Left lung (tissue), 10 donors: ENCODE data around the gene TCF19. TPM values are rescaled to one million over a fixed set of nuclear protein-coding genes. Genes with fewer than 3 reads are reported as not detected.
A peak's percentile ranks its signal among the peaks of the same experiment; 100 is the strongest.

Experiments used
- ATAC-seq: fragments of 200-7000 bp; cut with Tn5 transposase; one replicate; pipeline ENCODE4 v1.9.1; 2020; ENCODE audit warnings: moderate library complexity
- DNase-seq, 4 donors: peaks; one replicate each; pipeline ENCODE4 v3.0.0-alpha.2; 2013 to 2020
- H3K27ac ChIP-seq, 2 donors: fragments of 200-600 bp; sonication (generic) in 1 of 2; one replicate each; pipeline versions ENCODE4 v1.5.0 to v1.8.0; 2020 to 2021
- H3K27me3 ChIP-seq, 2 donors: fragments of 200-600 bp; sonication (generic) in 1 of 2; one replicate each; pipeline versions ENCODE4 v1.5.0 to v1.8.0; 2020 to 2021
- H3K36me3 ChIP-seq, 2 donors: fragments of 200-600 bp; sonication (generic) in 1 of 2; one replicate each; pipeline versions ENCODE4 v1.5.0 to v1.8.0; 2020 to 2021
- H3K4me1 ChIP-seq, 2 donors: fragments of 200-600 bp; one replicate each; pipeline ENCODE4 v1.8.0; 2021
- H3K4me3 ChIP-seq, 2 donors: fragments of 200-600 bp; sonication (generic) in 1 of 2; one replicate each; pipeline versions ENCODE4 v1.5.0 to v1.8.0; 2020 to 2021; ENCODE audit warnings: mild to moderate bottlenecking in 1 of 2
- H3K9me3 ChIP-seq, 2 donors: fragments of 200-600 bp; sonication (generic) in 1 of 2; one replicate each; pipeline versions ENCODE4 v1.5.0 to v1.8.0; 2020 to 2021
- intact Hi-C, 2 donors: fragments of 100-400 bp; cut with DNase I; formaldehyde crosslinking; loops; one replicate each; pipeline versions ENCODE4 v1.11.2 to v1.14.2; 2022
- polyA plus RNA-seq, 6 donors: library from polyadenylated mRNA; unstranded; fragments of 120-200 nt; gene quantifications; one replicate each; pipeline ENCODE4 v1.2.1, GENCODE V29; 2013; ENCODE audit not compliant: insufficient read length in 6 of 6
- total RNA-seq, 2 donors: library from RNA; stranded (reverse); fragmentation: NEBNext Ultra II Directional; extraction: Animal tissue kit (Norgen Biotek cat#: 25700); gene quantifications; one replicate each; pipeline ENCODE4 v1.2.1, GENCODE V29; 2021
- TF ChIP-seq, protein P1 (sequence below), 2 donors: fragments of 200-600 bp; sonication (generic) in 1 of 2; IDR thresholded peaks; one replicate each; pipeline versions ENCODE4 v1.5.0 to v1.8.0; 2021; ENCODE audit warnings: antibody characterized with exemption in 2 of 2
- donor health status: DM: no; HTN: yes; CAD: no.
- donor health status: DM: no; HTN: no; CAD: no.

The TCF19 gene
- total and polyA plus RNA-seq, 8 donors, result 15.8 to 26.4 (median 18.2) TPM

DNA sequence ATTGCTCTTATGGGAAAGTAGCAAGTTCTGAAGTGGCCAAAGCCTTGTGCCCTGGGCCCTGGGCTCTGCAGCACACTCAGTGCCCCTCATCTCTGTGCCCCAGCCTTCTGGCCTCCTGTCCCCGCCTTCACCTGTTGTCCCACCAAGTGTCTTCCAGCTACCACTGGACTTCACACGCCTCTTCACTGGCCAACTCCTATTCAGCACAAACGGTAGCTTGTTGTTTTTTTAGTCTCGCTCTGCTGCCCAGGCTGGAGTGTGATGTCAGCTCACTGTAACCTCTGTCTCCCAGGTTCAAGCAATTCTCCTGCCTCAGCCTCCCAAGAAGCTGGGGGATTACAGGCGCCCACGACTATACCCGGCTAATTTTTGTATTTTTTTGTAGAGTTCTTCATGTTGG is 5.6 kb upstream of the TCF19 start:
- no peaks in the 10 kb centered on the region for H3K9me3 ChIP-seq
- intact Hi-C loops, result no loop called here
- DNase-seq, result no peak
- no peak overlapping the region for H3K27ac ChIP-seq
- no peak for ATAC-seq
- H3K36me3 ChIP-seq, result peaks cover 0 to 36% of the 10 kb centered on the region in 2 donors
- no peak overlapping the region for H3K4me3 ChIP-seq
- H3K27me3 ChIP-seq, result no peaks in the 10 kb centered on the region
- TF ChIP-seq, protein P1, sequence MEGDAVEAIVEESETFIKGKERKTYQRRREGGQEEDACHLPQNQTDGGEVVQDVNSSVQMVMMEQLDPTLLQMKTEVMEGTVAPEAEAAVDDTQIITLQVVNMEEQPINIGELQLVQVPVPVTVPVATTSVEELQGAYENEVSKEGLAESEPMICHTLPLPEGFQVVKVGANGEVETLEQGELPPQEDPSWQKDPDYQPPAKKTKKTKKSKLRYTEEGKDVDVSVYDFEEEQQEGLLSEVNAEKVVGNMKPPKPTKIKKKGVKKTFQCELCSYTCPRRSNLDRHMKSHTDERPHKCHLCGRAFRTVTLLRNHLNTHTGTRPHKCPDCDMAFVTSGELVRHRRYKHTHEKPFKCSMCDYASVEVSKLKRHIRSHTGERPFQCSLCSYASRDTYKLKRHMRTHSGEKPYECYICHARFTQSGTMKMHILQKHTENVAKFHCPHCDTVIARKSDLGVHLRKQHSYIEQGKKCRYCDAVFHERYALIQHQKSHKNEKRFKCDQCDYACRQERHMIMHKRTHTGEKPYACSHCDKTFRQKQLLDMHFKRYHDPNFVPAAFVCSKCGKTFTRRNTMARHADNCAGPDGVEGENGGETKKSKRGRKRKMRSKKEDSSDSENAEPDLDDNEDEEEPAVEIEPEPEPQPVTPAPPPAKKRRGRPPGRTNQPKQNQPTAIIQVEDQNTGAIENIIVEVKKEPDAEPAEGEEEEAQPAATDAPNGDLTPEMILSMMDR (IDR thresholded peaks at IDR 0.05), result no peak
- H3K4me1 ChIP-seq, result peaks cover 0 to 8% of the 10 kb centered on the region in 2 donors

DNA sequence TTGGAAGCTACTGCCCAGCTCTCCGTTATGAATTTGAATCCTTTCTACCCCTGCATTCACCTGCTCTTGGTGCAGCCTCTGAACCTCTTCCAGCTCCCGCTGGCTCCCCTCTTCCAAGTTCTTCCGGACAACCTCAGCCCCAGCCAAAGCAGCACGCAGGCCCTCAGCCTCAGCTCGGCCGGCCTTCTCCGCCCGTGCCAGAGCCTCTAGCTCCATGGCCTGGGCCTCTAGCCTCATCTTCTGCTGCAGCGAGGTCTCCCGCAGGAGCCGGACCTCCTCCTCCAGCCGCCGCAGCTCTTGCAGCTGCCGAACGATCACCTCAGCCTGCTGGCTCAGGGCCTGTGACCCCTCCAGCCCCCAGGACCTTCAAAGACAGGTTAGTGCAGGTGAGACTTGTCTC is 4.0 kb upstream of the TCF19 start:
- TF ChIP-seq, protein P1 (IDR thresholded peaks at IDR 0.05), result no peak
- no peak overlapping the region for H3K27ac ChIP-seq
- no peak for ATAC-seq

DNA sequence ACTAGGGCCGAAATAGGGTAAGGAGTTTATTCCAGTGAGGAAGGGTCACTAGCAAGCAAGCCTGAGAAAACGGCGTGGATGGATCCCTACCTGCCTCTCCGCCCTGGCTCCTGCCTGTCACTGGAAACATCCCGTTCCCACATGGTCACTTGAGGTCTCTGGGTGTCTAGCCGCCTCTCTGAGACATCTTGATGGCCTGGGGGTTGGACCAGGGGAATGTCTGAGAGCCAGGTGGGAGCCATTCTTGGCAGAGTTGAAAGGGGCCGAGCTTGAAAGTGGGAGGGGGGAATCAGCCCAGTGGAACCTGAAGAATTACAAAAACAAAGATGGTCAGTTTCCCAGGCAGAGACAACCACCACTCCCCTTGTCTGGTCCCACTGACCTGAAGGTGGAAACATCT is 1.7 kb upstream of the TCF19 start:
- no peak for DNase-seq
- ATAC-seq, result no peak
- Histone ChIP-seq H3K4me3 (no peak overlapping the region), H3K4me1 (peaks cover 7 to 24% of the 10 kb centered on the region in 2 donors), H3K27ac (no peak overlapping the region), H3K36me3 (peaks cover 0 to 16% of the 10 kb centered on the region in 2 donors), H3K9me3 (no peaks in the 10 kb centered on the region), H3K27me3 (no peaks in the 10 kb centered on the region)
- intact Hi-C loops, result no loop called here
- TF ChIP-seq, protein P1 (IDR thresholded peaks at IDR 0.05), result no peak

More for the DNA sequence above, 4.0 kb upstream of the TCF19 start:
- no peak for DNase-seq
- H3K9me3 ChIP-seq, result no peaks in the 10 kb centered on the region
- H3K27me3 ChIP-seq, result no peaks in the 10 kb centered on the region
- H3K4me1 ChIP-seq, result peaks cover 6 to 18% of the 10 kb centered on the region in 2 donors
- intact Hi-C loops, result no loop called here
- H3K36me3 ChIP-seq, result peaks cover 0 to 33% of the 10 kb centered on the region in 2 donors
- H3K4me3 ChIP-seq, result no peak overlapping the region

DNA sequence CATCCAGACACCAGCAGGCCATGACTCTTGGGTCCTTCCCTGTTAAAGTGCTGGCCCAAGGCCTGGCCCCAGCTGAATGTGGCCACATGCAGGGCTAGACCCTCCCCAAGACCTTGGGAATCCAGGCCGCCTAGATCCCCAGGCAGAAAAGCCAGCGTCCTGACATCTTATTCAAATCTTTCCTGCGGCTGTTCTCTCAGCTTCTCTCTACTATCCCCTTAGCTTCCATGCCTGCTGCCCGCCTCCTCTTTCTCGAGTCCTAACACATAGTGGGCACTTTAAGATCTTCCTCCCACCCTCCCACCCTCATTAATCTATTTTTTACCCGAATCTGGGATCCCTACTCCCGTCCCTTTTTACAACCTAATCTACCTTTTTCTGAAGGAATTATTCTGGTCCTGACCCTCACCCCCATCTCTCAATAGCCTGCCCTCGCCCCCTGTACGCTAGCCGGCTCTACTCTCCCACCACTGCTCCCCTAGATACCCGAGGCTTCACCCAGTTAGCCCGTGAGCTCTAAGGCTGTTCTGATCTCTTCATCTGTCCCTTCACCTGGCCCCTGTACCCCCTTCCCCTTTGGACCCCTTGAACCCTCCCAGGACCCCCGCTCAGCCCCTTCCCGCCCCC is 763 bp upstream of the TCF19 start, which contains the start of gene CCHCR1:
Gene CCHCR1 (minus strand): TSS at position 290 of the 627 bp plus-strand sequence. CDS start 202 bp downstream, at position 88.
- H3K9me3 ChIP-seq, result no peaks in the 10 kb centered on the region
- H3K36me3 ChIP-seq, result peaks cover 0 to 23% of the 10 kb centered on the region in 2 donors
- peak within 1 kb of the TSS; percentile 57 to 83 for H3K4me3 ChIP-seq
- intact Hi-C loops, result no loop called here
- peak within 1 kb of the TSS; percentile 59 to 73 for H3K27ac ChIP-seq
- ATAC-seq, result no peak
- DNase-seq, result no peak
- peaks cover 7 to 24% of the 10 kb centered on the region in 2 donors for H3K4me1 ChIP-seq
- H3K27me3 ChIP-seq, result no peaks in the 10 kb centered on the region
- TF ChIP-seq, protein P1 (IDR thresholded peaks at IDR 0.05), result no peak

DNA sequence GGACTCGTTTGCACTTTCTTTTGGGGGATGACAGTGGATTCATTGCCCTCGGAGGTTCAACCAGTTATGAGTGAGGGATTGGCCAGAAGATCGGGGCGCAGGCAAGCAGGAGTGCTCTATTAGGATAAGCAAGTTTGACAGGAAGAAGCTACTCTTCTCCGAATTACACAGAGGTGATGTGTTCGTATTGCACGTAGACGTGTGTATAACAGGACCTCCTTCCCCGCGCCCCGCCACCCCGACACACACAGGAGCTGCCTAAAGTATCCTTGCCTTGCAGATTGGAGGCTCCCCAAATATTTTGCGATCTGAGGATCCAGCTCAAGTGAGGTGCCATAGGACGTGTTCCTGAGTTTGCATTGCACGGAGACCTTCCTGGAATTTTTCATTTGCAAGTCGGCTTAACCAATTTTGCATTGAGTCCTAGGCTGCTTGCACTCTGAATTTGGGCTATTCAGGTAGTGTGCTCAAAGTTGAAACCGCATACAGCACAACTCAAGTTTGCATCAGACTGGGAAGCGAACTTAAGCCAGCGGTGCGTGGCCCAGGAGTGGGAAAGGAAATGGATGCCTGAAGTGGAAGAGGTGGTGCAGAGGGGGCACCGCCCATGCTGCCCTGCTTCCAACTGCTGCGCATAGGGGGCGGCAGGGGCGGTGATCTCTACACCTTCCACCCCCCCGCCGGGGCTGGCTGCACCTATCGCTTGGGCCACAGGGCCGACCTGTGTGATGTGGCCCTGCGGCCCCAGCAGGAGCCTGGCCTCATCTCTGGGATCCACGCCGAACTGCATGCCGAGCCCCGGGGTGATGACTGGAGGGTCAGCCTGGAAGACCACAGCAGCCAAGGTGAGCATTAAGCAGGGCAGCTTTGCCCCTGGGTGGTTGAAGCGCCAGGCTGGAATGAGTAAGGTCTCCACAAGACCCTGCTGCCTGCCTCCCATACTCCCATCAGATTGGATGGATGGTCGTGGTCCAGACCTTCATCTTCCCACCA is 770 bp downstream of the TCF19 start:
- Histone ChIP-seq H3K36me3 (peaks cover 0 to 21% of the 10 kb centered on the region in 2 donors), H3K27ac (peak overlapping the region in 1 of 2 donors; percentile 73), H3K9me3 (no peaks in the 10 kb centered on the region), H3K27me3 (no peaks in the 10 kb centered on the region), H3K4me1 (peaks cover 7 to 28% of the 10 kb centered on the region in 2 donors), H3K4me3 (peak overlapping the region; percentile 57 to 83)
- DNase-seq (peak in 1 of 4 donors; percentile 77), ATAC-seq (no peak)
- TF ChIP-seq, protein P1 (IDR thresholded peaks at IDR 0.05), result no peak
- intact Hi-C loops, result no loop called here
